Nephron (organoid): ENCODE results near the gene ASTN1.

Experiments
- H3K27ac Mint-ChIP-seq, 3 experiments: 2 replicates each; pipeline ENCODE4 v1.8.0; 2020; ENCODE audit warnings: mixed read lengths in 3 of 3, mild to moderate bottlenecking in 2 of 3, moderate library complexity in 1 of 3
- H3K27me3 Mint-ChIP-seq: 2 replicates; pipeline ENCODE4 v1.8.0; 2021; ENCODE audit warnings: low read depth, mild to moderate bottlenecking, moderate library complexity, mixed read lengths
- H3K36me3 Mint-ChIP-seq: 2 replicates; pipeline ENCODE4 v1.8.0; 2020; ENCODE audit warnings: low read depth, mixed read lengths
- H3K4me1 Mint-ChIP-seq: 2 replicates; pipeline ENCODE4 v1.8.0; 2020; ENCODE audit warnings: mixed read lengths
- H3K4me3 Mint-ChIP-seq, 3 experiments: 2 replicates each; pipeline ENCODE4 v1.8.0; 2020; ENCODE audit warnings: mild to moderate bottlenecking in 3 of 3, mixed read lengths in 3 of 3, moderate library complexity in 2 of 3
- H3K9me3 Mint-ChIP-seq: 2 replicates; pipeline ENCODE4 v1.8.0; 2020; ENCODE audit warnings: mixed read lengths
- TF ChIP-seq, protein P1 (sequence below), 3 experiments: fragments of 200-600 bp; sonication (generic); IDR thresholded peaks; one replicate each; pipeline ENCODE4 v1.5.0; 2021; ENCODE audit warnings: antibody characterized with exemption in 3 of 3; ENCODE audit not compliant: unreplicated experiment in 3 of 3

The ASTN1 gene

DNA sequence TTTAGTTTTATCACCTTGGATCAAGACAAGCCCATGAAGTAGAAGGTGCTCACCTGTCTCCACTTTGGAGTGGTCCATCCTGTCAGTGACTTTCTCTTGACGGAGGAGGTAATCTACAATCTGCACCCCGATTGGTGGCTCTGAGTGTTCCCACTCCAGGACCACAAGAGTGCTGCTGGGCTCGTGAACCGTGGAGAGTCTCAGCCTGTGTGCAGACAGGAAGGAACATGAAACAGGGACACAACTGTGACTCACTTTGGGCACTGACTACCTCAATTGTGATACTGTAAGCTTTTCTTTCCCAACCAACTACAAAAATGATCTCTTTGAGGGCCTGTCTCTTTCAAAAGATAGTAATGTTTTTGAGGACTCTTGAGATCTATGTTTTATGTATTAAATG is 280.2 kb downstream of the ASTN1 start:
- Mint-ChIP-seq H3K9me3 (no peaks in the 10 kb centered on the region), H3K27ac (no peak overlapping the region), H3K36me3 (peaks cover 3% of the 10 kb centered on the region), H3K4me3 (no peak overlapping the region), H3K27me3 (peaks cover 3% of the 10 kb centered on the region), H3K4me1 (no peaks in the 10 kb centered on the region)
- TF ChIP-seq, protein P1, sequence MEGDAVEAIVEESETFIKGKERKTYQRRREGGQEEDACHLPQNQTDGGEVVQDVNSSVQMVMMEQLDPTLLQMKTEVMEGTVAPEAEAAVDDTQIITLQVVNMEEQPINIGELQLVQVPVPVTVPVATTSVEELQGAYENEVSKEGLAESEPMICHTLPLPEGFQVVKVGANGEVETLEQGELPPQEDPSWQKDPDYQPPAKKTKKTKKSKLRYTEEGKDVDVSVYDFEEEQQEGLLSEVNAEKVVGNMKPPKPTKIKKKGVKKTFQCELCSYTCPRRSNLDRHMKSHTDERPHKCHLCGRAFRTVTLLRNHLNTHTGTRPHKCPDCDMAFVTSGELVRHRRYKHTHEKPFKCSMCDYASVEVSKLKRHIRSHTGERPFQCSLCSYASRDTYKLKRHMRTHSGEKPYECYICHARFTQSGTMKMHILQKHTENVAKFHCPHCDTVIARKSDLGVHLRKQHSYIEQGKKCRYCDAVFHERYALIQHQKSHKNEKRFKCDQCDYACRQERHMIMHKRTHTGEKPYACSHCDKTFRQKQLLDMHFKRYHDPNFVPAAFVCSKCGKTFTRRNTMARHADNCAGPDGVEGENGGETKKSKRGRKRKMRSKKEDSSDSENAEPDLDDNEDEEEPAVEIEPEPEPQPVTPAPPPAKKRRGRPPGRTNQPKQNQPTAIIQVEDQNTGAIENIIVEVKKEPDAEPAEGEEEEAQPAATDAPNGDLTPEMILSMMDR (IDR thresholded peaks at IDR 0.05; ENCODE audit: unreplicated experiment in 3 of 3): no peak

DNA sequence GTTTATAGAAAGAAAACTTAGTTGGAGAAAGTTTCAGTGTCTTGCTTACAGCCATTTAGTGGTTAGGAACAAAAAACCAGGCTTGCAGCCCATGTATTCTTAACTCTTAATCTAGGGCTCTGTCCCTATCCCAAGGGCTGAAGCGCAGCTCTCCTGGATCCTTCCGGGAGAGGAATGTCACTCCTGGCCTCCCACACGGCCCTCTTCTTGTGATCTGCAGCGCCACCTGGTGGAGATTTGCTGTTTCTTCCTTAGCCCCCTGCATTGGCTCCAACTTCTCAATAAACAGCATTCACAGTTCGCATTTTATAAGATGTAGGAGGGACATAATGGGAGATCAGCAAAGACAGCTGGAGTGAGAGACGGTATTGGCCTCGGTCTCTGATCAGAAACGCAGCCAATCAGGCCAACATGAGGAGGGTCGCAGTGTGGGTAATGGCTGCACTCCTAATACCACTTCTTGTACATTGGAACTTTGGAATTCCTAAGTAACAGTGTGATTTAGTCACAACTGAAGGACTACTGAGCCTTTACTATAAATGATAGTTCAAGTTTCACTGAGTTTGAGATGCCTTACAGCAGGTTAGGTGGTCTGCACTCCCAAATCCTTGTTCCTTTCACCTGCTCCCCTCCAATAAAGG is 283.4 kb downstream of the ASTN1 start:
- Mint-ChIP-seq H3K27ac (no peak overlapping the region), H3K27me3 (peaks cover 7% of the 10 kb centered on the region), H3K4me1 (no peaks in the 10 kb centered on the region), H3K4me3 (no peak overlapping the region), H3K36me3 (no peaks in the 10 kb centered on the region), H3K9me3 (no peaks in the 10 kb centered on the region)
- TF ChIP-seq, protein P1 (IDR thresholded peaks at IDR 0.05; ENCODE audit: unreplicated experiment in 3 of 3): peak; percentile 85 to 93 (median 90)

DNA sequence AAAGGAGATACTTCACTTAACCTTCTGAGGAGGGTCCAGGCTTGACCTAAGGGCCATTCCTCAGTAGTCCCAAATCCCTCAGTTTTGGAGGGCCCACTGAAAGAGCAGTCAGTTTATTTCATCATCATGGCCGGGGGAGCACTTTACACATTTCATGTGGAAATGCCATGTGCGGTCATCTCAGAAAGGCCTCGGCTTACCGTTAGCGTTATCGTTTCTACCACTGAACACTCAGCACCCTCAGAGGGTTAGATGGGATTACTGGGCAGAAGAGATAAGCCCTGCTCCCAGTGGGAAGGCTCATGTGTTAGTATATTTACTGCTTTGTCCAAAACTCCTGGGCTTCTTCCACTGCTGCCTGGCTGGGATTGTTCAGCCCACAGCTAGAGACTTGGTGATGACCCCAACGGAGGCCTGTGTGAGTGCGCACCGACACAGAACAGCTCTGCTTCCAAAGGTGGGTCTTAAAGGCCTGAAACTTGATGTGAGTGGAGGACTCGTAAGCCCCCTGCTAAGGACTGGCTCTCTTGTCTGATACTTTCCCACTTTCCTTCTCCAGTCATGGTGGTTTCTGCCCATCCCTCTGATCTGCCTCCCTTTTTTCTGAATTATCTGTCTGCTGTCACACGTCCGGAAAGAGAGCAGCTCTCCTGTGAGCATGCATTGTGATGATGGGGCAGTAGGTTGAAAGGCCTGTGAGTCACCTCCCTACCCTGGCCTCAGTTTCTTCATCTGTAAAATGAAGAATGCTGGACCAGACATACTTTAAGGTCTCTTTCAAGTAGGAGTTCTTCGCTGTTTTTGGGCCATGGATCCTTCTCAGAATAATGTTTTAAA is 284.5 kb downstream of the ASTN1 start:
- Mint-ChIP-seq H3K9me3 (no peaks in the 10 kb centered on the region), H3K27ac (no peak overlapping the region), H3K27me3 (peaks cover 7% of the 10 kb centered on the region), H3K4me1 (no peaks in the 10 kb centered on the region), H3K36me3 (no peaks in the 10 kb centered on the region), H3K4me3 (no peak overlapping the region)
- TF ChIP-seq, protein P1 (IDR thresholded peaks at IDR 0.05; ENCODE audit: unreplicated experiment in 3 of 3): no peak

DNA sequence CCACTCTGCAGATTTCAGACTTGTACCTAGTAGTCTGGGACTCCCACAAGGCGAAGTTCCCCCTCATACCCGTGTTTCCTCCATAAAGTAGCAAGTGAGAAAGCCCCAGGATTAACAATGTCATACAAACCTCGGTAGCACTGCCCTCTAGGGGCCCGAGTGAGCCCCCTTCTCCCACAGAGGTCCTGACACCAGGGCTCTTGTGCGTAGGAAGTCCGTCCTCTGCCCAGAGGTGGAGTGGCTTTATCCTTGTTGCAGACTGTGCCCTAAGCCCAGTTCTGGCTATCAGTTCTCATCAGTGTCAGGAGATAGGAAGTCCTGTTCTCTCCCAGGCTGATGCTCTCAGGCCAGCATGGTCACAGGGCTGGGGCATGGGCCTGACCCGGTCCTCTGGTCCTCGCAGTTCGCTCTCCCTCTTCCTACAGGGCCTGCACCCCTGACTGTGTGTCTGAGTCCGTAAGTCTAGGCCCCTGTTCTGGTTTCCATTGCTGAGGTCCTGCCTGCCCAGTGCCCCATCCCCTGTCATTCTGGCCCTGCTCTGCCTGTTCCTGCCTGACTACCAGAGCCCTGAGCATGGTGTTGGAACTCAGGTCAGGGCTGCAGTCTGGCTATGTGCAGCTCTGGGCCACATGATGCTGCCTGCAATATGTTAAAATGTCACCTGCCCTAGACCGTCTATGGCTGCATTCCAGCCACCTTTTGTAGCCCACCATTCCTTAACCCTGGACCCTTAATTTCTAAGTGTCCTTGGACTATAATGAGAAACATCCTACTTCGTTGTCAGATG is 285.6 kb downstream of the ASTN1 start:
- Mint-ChIP-seq H3K27ac (no peak overlapping the region), H3K27me3 (peaks cover 8% of the 10 kb centered on the region), H3K36me3 (no peaks in the 10 kb centered on the region), H3K4me3 (no peak overlapping the region), H3K9me3 (no peaks in the 10 kb centered on the region), H3K4me1 (no peaks in the 10 kb centered on the region)
- TF ChIP-seq, protein P1 (IDR thresholded peaks at IDR 0.05; ENCODE audit: unreplicated experiment in 3 of 3): no peak

DNA sequence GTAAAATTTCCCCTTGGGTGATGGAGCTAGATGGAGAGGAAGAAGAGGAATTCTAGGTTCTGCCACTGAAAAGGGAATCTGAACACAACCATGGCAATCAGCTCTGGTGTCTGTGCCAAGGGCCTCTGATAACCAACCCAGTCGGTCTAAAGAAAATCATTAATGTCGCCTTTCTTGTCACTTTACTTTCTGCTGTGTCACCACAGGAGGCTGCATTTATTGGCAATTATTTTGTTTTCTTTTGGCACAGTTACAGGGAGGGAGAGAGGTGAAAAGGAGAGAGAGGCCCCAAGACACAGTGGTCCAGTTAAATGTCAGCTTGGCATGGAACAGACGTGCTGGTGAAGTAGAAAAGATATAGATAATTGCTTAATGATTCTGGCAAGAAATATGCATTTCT is 287.0 kb downstream of the ASTN1 start:
- TF ChIP-seq, protein P1 (IDR thresholded peaks at IDR 0.05; ENCODE audit: unreplicated experiment in 3 of 3): no peak
- Mint-ChIP-seq H3K36me3 (peaks cover 3% of the 10 kb centered on the region), H3K4me1 (no peaks in the 10 kb centered on the region), H3K9me3 (no peaks in the 10 kb centered on the region), H3K27me3 (peaks cover 11% of the 10 kb centered on the region), H3K4me3 (no peak overlapping the region), H3K27ac (no peak overlapping the region)
